Neutrophil (primary cell): ENCODE measurements around the gene TNXB.

Source experiments
- H3K27ac ChIP-seq: fragments of 200-600 bp; sonication (generic); 2 replicates; pipeline ENCODE4 v1.5.1; 2016; ENCODE audit warnings: mild to moderate bottlenecking, moderate library complexity
- H3K27me3 ChIP-seq: fragments of 200-600 bp; sonication (generic); 2 replicates; pipeline ENCODE4 v1.6.0; 2016; ENCODE audit warnings: mild to moderate bottlenecking
- H3K36me3 ChIP-seq: fragments of 200-600 bp; sonication (generic); 2 replicates; pipeline ENCODE4 v1.5.1; 2017
- H3K4me1 ChIP-seq, 2 experiments: fragments of 200-600 bp in 1 of 2; sonication (generic) in 1 of 2; 1 replicate in 1 of 2; 2 replicates in 1 of 2; pipeline versions ENCODE4 v1.5.1 to v1.6.1; 2013 to 2016; ENCODE audit warnings: low read depth in 1 of 2, low read length in 1 of 2, mild to moderate bottlenecking in 1 of 2, moderate library complexity in 1 of 2; ENCODE audit not compliant: control insufficient read depth in 1 of 2, insufficient read depth in 1 of 2
- H3K4me3 ChIP-seq, 2 experiments: fragments of 200-600 bp in 1 of 2; sonication (generic) in 1 of 2; 1 replicate in 1 of 2; 2 replicates in 1 of 2; pipeline ENCODE4 v1.5.1; 2013 to 2016; ENCODE audit warnings: low read depth in 1 of 2, low read length in 1 of 2, mild to moderate bottlenecking in 1 of 2, moderate library complexity in 1 of 2
- H3K9me3 ChIP-seq: fragments of 200-600 bp; sonication (generic); 2 replicates; pipeline ENCODE4 v1.5.1; 2016
- TF ChIP-seq, protein P1 (sequence below): fragments of 200-600 bp; sonication (generic); IDR thresholded peaks from 2 replicates; pipeline ENCODE4 v1.5.1; 2016; ENCODE audit warnings: antibody characterized with exemption

Gene TNXB

DNA sequence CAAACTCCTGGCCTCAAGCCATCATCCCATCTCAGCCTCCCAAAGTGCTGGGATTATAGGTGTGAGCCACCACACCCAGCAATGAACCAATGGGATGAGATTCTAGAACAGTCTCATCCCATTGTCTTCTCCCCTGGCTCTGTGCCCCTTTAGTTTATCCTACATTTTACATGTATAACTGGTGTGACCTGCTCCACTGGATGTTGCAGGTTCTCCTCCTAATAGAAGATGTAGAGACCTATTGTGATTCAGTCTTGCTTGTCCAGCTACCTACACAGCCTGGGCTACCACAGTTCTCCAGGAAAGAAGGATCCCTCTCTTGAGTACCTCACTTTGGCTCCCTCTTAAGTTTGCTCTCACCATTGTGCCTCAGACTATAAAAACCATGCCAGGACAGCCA lies 23.0 kb upstream of the TNXB start:
- H3K27ac ChIP-seq = no peak overlapping the region
- peaks cover 48% of the 10 kb centered on the region for H3K27me3 ChIP-seq
- H3K36me3 ChIP-seq = no peaks in the 10 kb centered on the region
- no peaks in the 10 kb centered on the region for H3K9me3 ChIP-seq
- TF ChIP-seq, protein P1, sequence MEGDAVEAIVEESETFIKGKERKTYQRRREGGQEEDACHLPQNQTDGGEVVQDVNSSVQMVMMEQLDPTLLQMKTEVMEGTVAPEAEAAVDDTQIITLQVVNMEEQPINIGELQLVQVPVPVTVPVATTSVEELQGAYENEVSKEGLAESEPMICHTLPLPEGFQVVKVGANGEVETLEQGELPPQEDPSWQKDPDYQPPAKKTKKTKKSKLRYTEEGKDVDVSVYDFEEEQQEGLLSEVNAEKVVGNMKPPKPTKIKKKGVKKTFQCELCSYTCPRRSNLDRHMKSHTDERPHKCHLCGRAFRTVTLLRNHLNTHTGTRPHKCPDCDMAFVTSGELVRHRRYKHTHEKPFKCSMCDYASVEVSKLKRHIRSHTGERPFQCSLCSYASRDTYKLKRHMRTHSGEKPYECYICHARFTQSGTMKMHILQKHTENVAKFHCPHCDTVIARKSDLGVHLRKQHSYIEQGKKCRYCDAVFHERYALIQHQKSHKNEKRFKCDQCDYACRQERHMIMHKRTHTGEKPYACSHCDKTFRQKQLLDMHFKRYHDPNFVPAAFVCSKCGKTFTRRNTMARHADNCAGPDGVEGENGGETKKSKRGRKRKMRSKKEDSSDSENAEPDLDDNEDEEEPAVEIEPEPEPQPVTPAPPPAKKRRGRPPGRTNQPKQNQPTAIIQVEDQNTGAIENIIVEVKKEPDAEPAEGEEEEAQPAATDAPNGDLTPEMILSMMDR = no peak
- peaks cover 23 to 32% of the 10 kb centered on the region in 2 experiments for H3K4me1 ChIP-seq
- H3K4me3 ChIP-seq = no peak overlapping the region

DNA sequence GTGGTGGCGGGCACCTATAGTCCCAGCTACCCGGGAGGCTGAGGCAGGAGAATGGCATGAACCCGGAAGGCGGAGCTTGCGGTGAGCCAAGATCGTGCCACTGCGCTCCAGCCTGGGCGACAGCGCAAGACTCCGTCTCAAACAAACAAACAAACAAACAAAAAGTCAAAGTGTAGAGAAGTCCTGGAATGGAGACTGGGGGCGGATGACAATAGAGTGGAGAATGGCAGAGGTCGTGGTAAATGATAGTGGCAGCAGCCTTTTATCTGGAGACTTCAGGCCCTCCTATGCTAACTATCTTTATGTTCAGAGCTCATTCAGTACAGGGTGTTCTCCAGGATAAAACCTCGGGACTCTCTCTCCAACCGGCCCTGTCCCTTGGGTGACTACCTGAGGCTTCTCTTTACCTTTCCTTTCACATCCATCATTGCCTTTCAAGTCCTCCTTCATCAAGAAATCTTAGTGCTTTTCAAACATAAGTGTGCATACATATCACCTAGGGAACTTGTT lies 22.4 kb upstream of the TNXB start:
- H3K27ac ChIP-seq = no peak overlapping the region
- H3K9me3 ChIP-seq = no peaks in the 10 kb centered on the region
- H3K4me1 ChIP-seq = peaks cover 27 to 35% of the 10 kb centered on the region in 2 experiments
- H3K36me3 ChIP-seq = peaks cover 4% of the 10 kb centered on the region
- TF ChIP-seq, protein P1 = no peak
- no peak overlapping the region for H3K4me3 ChIP-seq
- peaks cover 48% of the 10 kb centered on the region for H3K27me3 ChIP-seq

DNA sequence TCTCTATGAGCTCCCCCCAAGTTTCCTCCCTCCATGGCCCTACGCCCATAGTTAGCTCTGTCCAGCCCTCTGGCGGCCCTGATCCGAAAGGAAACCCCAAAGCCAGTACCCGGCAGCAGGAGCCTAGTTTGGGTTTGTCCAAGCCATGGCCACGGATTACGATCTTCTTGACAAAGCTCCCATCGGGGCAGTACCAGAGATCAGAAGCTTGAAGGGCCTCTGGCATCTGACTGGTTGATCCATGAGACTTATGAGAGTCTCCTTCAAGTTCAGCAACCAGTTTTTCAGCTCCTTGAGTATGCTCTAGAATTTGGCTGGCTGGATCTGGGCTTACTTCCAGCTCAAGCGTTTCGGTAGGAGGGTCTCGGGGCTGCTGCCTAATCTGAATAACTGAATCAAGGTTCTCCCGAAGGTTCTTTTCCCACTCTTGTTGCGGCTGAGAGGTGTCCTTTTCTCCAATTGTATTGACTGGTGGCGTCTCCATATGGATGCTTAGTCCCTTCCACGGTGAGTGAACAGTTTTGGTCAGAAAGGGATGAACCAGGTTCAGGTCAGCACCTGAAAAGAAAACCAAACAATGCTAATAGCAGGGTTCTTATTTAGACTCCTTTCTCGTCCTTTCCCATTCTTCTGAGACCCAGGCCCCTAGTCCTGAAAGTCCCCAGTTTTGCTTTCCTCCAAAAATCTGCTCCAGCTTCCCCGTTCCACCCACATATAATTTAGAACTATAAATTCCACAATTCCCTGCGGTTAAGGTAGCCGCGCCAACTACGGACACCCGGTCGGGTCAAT lies 20.4 kb upstream of the TNXB start:
- peaks cover 27 to 35% of the 10 kb centered on the region in 2 experiments for H3K4me1 ChIP-seq
- TF ChIP-seq, protein P1 = no peak

DNA sequence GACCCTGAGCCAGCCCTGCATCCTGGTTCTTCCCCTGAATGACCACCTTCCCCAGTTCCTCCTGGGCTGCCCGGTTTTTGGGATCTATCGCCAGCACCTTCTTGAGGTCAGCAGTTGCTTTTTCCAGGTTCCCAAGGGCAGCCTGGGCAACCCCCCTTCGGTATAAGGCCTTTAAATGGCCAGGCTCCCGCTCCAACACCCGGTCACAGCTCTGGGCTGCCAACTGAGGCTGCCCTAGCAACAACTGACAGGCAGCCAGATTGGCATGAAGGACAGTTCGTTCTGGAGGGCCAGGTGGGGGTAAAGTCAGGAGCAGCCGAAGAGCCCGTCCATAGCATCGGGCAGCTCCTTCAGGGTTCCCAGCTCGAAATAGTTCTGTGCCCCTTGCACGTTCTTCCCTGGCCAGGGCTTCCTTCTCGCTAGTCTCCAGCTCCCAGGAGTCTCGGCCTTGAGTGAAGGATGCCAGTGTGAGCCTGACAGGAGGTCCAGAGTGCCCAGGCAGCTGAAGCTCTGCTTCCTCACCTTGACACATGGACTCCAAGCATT lies 19.7 kb upstream of the TNXB start:
- peak overlapping the region; percentile 88 for H3K27ac ChIP-seq
- peak overlapping the region; percentile 90 to 92 for H3K4me3 ChIP-seq
- TF ChIP-seq, protein P1 = no peak

More for the DNA sequence above, 20.4 kb upstream of the TNXB start:
- Histone ChIP-seq H3K27ac (peak overlapping the region; percentile 88), H3K36me3 (peaks cover 24% of the 10 kb centered on the region), H3K4me3 (peak overlapping the region; percentile 58 to 70), H3K9me3 (no peaks in the 10 kb centered on the region), H3K27me3 (peaks cover 28% of the 10 kb centered on the region)

DNA sequence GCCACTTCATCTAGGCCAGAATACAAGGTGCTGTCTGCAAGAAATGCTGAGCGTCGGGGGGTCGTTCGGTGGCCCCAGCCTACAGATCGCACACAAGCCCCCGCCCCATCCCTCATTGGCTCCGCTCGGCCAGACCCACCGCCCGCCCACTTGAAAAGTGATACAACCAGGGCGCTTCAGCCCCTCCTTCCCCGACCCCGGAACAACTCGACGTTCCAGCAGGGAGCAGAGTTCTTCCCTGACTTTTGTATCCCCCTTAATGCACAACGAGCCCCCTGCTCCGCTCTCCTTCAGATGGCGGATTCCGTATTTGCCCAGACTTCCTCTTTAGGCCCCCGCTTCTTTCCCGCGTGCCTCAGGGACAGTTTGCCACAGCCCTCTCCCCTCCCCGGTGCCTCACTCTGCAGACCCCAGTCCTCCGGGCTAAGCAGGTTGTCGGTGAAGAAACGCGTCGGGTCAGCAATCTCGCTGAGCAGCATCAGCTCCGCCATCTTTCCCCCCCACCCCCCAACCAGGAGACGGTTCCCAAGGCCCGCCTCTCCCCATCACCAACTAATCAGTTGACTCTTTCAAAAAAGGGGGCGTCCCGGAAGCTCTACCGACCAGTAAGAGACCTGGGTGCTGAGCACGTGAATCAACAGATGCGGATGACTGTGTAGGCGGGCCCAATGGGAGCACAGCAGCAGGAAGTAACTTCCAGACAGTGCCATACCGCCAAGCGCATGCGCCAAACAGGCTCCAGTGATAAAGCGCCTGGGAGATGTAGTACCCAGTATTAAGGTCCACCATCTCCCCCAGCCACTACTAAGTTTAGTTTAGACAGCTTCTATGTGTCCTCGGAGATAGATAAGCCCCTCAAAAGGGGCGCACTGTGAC lies 18.8 kb upstream of the TNXB start, which contains the start of gene ATF6B:
Gene ATF6B (minus strand): TSS at position 530 of the 876 bp plus-strand sequence. CDS start 39 bp downstream, at position 491.
- Histone ChIP-seq H3K27me3 (peaks cover 13% of the 10 kb centered on the region), H3K4me1 (peaks cover 27 to 35% of the 10 kb centered on the region in 2 experiments)
- TF ChIP-seq, protein P1 = no peak

More for the DNA sequence above, 19.7 kb upstream of the TNXB start:
- H3K27me3 ChIP-seq = peaks cover 22% of the 10 kb centered on the region
- H3K36me3 ChIP-seq = peaks cover 31% of the 10 kb centered on the region
- H3K9me3 ChIP-seq = no peaks in the 10 kb centered on the region
- peaks cover 27 to 35% of the 10 kb centered on the region in 2 experiments for H3K4me1 ChIP-seq

More for the DNA sequence above, 18.8 kb upstream of the TNXB start, which contains the start of gene ATF6B:
- H3K27ac ChIP-seq = peak within 1 kb of the TSS; percentile 88
- H3K9me3 ChIP-seq = no peaks in the 10 kb centered on the region
- H3K4me3 ChIP-seq = peak within 1 kb of the TSS; percentile 90 to 92
- peaks cover 38% of the 10 kb centered on the region for H3K36me3 ChIP-seq
